GM21390 (cell line): ENCODE data around the gene HDAC4.

Experiments used
- ATAC-seq: cut with Tn5 transposase; IDR thresholded peaks from one replicate; pipeline ENCODE4 v1.9.1; 2021; ENCODE audit not compliant: unreplicated experiment

The HDAC4 gene

DNA sequence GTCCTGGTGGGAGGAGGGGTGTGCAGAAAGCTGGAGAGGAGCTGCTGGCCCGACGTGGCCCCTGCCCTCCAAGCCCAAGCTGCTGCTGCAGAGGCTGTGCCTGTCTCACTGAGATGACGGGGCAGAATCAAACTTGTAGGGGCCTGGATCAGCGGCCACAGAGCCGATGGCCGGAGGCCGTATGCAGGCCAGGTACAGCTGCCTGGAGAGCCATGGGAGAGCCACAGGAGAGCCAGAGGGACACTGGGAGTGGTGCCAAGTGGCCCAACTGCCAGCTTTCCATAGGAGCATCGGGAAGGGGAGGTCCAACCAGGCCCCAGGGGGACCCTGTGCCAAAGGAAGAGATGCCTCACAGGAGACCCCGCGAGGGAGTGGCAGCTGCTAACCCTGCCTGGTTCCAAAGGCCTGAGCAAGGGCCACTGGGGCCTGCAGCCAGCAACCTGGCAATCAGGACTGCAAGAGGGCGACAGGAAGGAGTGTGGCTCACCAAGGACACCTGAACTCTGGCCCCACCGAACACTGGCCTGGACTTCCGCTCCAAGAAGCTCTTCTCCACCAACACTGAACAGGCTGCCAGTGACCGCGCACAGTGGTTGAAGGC, 70.7 kb downstream of the HDAC4 start:
- no peak for ATAC-seq

DNA sequence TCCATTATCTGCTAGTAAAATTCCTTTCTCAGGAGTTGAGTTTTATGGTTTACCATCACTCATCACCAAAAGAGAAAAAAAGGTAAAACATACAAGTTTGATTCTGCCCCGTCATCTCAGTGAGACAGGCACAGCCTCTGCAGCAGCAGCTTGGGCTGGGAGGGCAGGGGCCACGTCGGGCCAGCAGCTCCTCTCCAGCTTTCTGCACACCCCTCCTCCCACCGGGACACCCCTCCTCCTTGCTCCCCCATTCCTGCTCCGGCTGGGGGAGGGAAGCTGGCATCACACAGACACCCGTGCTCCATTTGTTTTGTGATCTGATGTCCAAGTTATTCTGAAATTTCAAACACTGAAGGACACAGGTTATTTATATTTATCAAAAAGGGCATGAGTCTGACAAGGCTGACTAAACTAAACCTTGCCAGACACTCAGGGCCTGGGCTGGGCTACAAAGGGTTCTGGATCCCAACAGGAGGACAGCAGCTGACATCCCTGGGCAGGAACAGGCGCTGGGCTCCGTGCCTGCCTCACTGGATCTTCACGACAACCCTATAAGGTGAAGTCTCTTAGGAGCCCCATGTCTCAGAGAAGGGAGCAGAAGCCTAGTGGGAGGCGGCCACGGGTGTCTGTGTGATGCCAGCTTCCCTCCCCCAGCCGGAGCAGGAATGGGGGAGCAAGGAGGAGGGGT, 71.4 kb downstream of the HDAC4 start:
- ATAC-seq = no peak

DNA sequence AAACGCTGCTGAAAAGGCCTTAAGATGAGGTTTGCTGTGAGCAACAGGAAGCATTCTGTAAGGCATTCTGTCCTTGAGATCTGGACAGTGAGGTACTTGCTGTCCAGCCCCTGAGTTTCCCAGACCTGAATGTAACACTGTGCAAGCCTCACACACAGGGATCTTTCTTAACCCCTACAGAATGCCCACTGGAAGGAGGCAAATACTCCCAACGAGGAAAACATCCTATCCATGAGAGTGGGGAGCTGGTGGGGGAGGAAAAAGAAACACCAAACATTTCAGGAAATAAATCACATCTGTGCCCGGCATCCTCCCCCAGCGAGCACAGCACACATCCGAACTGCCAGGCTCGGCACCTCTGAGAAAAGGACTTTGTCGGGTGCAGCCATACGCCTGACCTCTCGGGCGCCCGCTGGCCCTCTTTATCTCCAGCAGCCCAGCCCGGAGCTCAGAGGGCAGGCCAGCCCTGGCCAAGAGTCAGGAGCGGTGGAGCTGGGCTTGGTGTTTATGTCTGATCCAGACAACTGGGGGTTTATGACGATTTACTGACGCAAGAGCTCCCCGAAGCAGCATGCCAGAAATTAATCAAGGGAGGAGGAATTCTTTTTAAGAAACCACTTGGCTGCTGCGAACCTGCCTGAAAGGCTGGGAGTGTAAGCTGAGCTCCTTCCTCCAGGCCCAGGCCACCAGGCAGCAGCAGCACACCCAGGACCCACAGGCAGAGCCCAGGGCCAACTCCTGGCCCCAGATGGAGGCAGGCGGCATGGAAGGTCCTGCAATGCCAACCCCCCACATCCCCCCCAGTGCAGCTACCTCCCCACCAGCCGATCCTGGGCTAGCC, 72.2 kb downstream of the HDAC4 start:
- ATAC-seq = no peak

DNA sequence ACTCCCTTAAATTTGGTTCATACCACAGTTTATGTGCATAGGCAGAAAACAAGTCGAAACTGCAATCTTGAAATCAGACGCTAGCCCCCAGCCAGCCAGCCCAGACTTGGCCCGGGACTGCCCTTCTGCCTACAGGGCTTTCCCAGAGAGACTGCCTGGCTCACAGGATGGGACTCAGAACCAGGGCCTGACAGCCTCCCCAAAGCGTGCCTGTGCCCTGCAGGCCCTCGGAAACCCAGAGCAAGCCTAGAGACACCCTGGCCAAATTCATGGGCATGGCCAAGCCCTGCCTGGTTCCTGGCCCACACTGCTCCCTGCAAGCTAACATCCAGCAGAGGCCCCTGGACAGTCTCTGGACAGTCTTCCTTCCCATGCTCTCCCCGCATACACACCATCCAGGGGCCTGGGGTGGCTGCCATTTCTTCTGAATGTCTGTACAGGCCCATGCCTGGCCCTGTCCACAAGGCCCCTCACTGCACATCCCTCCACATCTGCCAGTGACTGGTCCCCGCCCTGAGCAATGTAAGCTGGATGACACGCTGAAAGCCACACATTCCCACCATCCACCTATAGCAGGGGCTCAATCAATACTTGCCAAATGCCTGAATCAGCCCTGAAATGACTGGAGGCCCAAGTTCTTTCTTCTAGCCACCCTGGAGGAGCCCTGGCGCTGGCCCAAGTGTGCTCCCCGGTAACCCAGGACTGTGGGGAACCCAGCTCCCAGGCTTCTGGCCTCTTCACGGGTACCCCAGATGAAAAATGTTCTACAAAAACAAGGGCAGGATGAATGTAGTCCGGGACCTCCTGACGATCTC, 73.1 kb downstream of the HDAC4 start:
- no peak for ATAC-seq

DNA sequence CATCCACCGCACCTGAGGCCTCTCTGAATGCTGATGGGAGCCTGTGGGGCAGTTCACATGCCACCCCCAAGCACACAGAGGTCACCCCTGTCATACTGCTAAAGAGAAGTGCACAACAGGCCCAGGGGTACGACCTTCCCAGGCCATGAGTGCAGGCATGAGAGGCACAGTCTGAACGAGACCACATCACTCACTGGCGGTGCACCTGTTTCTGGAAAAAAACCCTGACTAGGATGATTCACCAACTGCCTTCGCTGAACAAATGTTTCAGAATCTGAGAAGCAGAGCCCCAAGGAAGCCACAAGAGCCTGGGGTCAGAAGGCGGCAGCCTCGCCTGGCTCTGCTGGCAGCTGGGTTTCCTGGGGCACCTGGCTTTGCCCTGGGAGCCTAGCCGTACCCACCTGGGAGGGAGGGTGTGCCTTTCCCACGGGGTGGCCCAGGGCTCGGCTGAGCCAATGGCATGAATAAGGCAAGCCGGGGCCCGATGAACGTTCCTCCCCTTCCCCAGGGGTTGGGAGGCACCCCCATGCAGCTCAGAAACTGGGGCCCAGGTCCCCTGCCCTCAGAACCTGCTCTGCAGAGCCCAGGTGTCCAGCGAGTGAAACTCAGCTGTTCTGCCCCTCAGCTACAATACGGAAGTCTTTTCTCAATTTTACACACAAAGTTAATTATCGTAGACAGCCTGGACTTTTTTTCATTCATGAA, 73.8 kb downstream of the HDAC4 start:
- ATAC-seq = no peak

DNA sequence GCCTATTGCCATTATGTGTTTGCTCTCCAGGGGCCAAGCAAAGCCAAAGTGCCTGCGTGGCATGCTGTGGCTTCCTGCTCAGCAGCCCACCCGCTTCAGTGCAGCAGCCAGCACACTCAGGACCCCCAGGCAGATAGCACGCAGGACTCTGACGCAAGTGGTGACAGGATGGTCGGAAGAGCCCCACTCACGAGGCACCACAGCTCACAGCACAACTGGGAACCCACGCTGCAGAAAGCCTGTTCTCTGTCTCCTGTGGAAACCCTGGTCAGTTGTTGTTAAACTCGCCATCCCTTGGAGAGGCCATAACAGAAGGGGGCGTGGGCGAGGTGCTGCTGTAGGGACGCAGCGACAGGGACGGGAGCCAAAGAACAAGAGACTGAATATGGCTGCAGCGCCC, 76.4 kb downstream of the HDAC4 start:
- no peak for ATAC-seq

DNA sequence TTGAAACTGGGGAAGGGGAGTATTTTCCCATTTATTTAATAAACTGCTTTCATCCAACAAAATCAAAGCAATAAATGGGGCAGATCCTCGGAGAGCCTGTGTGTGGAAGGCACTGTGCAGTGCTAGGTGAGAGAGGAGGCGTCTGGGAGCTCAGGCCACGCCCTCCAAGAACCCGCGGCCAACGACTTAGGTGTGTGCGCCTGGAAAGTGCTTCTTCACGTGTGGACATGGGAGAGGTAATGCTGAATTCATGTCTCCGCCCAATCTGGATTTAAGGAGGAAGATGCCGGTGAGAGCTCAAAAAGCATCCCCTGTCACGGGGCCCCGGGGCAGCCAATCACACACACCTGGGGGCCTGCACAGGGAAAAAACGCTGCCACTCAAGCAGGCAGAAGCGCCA, 77.4 kb downstream of the HDAC4 start:
- ATAC-seq = no peak

DNA sequence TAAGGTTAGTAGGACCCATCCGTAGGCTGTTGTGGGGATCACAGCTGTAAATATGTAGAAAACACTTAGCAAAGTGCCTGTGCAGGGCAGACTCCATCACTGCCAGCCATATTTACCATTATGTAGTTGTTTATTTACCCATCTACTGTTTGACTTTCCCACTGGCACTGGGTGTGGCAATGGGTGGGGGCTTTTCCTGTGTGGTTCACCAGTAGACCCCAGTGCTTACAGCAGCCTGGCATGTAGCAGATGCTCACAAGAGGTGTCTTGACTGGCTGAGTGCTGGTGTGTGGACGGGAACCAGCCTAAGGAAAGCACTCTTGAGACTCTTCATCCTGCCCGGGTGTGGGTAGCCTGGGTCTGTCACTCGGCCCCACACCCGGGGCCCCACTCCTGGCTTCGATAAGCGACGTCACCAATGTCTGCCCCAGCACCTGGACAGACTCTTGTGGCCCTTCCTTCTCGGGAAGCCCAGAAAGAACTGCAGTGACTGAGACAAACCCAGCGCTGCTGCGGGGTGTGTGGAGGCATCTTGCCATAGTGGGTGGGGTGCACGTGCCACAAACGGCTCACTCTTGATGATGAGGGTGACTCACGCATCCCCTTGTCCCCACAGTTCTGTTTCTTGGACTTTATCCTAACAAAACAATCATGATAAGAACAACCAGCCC, 78.3 kb downstream of the HDAC4 start:
- ATAC-seq = no peak

DNA sequence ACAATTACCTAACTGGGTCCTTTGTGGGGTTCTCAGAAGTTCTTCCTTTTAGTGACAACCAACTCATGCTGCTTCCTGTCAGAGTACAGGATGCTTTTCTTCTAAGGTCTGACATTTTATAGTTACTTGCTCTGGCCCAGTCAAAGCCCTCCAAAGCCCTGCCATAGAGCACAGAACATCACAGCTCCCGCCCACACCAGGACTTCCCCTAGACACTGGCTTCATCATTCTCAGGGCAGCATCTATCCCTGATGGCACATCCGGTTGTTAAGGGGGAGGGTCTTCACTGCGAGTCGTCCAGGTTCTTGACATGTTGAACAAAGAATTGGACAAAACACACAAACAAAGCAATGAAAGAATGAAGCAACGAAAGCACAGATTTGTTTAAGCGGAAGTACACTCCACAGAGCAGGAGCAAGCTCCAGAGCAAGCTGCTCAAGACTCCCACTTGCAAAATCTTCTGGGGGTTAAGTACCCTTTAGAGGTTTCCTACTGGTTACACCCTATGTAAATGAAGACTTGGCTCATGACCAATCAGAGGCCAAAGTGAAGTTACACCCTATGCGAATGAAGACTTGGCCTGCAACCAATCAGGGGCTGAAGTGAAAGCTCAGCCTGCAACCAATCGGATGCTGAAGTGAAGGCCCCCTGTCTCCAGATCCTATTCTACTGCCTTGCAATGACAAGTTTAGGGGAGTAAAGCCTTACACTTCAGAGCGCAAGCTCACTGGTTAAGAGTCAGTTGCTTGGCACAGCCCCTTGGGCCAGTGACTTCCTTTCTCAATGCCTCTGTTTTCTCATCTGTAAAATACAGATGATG, 79.0 kb downstream of the HDAC4 start:
- no peak for ATAC-seq

DNA sequence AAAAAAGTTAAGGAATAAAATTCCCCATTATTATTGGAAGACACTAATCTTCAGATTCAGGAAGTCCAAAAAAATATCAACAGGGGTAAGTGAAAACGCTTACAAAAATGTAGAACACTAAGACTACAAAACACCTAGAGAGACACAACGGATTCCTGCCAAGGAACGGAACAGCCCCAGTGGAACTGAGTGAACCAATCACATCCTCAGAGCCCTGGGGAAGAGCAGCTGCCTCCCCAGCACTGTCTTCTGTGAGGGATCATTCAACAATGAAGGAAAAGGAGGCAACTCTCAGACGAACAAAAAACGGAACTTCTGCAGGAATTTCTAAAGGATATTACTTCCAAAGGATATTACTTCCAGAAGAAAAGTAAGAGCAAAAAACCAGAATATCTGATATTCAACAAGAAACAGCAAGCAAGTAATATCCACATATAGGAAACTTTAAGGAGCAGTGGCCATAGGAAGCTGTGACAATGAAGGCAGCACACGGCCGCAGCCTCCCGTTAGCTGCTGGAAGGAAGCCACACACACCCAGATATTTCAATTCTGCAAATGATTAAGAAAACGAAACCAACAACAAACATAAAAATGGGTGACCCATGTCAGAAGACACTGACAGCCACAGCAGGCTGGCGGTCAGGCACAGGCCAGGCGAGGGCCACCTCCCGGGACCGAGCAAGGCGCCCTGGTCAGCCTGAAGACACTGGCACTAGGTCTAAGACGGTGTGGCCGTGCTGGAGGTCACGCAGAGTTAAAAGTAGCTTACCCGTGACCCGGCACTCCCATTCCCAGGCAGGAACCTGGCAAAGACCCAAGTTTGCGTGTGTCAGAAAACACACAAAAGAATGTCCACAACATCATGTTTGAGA, 81.8 kb downstream of the HDAC4 start:
- ATAC-seq = no peak

DNA sequence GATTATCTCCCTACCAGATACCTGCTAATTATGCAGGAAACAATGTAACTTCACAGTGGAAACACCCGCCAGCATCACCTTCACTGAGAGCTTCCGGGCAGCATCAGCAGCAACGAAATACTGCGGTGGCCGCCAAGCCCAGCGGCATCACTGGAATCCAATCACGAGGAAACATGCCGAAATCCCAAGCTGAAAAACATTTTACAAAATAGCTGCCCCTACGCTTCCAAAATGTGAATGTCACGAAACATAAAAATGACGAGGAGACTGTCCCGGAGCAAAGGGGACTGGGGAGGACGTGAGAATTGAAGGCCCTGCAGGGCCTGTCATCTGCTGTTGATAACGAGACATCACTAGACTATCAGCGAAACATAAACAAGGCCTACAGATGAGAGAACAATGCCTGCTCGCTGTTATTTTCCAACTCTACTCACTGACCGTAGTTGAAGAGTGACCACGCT, 82.6 kb downstream of the HDAC4 start:
- no peak for ATAC-seq

DNA sequence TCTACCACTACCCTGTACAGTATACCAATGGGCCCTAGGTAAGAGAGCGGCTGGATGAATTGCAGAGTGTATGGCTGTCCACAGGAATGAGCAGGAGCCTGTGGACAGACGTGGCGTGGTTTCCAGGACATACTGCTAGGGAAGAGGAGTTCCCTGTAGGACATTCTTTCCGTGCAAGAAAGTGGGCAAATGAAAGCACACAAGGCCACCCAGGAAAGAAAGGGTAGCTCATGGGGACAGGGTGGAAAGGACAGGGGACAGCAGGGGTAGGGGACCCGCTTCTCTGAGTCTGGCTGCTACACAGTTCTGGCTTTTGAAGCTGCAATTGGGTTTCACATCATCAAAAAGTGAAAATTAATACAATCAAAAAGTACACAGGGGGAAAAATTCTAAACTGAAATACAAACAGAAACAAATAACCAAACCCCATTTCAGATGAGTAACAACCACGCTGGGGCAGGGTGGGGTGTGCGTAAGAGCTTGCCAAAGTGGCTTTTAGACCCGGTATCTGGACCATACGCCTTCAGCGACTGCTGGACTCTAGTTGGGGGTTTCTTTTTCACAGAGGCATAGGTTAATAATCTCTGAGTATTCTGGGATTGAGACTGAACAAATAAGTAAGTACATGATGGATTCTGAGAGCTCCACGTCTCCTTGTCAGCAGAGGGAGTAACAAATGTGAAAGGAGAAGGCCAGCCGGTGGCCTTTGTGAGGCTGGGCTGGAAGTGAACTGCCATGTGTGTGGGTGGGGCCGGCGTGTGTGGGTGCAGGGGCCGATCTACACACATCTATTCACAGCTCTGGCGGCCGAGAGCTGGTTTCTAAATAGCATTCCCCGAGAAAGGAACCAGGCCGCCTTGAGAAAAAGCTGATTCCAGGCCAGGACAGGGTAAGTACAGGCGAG, 84.0 kb downstream of the HDAC4 start:
- ATAC-seq = no peak

DNA sequence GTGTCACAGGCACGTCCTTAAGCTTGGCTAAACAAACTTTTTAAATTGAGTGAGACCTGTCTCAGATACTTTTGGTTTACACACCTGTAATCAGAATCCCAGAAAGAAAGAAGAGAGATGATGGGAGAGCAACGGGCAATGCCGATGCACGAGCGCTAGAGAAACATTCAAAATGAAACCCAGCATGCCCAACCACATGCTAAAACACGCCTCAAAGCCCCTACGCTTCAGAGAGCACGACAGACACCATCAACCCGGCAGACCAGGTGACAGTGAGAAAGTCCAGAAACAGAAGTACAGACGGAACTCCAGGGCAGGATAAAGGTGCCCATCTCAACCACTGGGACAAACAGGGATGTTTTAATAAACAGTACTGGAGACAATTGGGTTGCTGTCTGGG, 85.5 kb downstream of the HDAC4 start:
- ATAC-seq = no peak

DNA sequence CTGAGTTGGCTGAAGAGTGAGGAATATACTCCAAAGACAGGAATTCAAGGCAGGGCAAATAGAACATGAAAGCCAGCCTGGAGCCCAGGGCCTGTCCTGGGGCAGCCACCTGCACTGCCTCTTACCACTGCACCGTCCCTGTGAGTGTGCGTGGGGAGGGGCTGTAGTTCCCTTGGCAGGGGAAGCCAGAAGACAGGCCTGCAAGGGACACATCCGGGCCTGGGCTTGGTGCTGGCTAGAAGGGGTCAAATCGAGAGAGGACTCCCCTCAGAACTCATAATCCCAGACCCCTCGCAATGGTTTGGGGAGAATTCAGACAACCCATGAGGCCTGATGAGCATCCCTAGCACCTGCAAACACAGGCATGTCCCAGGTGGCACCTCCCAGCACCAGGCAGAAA, 87.0 kb downstream of the HDAC4 start:
- no peak for ATAC-seq

DNA sequence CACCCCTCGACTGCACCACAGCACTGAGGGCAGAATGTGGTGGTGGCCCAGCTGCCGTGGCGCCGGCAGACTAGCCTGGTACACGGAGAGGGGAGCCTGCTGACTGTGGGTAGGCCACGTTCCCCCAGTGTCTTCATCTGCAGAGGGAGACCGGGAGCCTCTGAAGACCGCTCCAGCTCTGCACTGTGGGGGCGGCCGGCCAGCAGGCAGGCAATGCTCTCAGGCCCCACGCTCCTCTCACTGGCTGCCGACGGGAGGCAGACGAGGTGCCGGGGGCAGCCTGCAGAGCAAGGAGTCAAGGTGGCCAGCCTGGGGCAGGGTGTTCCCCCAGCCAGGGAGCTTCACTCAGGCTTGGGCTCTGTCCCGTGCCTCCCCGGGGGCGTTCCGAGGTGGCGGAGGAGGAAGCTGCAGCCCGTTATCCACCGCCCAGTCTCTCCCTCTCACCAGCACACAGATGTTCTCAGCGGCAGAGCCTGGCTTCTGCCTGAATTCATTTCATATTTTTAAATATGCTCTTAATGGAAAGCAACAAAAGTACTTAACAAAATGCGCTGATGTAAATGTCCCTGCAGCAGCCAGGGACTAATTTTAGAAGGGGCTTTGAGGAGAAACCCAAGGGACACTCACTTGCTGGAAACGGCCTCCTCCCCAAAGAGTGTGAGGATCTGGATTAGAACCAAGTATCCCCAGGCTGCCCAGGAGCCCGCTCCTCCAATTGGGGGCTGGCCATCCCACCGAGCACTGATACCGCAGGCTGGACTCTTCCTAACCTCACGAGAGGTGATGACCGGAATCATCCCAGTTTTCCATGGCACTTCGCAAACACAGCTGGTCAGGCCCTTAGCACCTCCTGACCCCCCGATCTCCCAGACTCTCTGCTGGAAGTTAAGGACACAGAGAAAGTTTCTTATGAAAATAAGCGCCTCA, 87.8 kb downstream of the HDAC4 start:
- no peak for ATAC-seq

DNA sequence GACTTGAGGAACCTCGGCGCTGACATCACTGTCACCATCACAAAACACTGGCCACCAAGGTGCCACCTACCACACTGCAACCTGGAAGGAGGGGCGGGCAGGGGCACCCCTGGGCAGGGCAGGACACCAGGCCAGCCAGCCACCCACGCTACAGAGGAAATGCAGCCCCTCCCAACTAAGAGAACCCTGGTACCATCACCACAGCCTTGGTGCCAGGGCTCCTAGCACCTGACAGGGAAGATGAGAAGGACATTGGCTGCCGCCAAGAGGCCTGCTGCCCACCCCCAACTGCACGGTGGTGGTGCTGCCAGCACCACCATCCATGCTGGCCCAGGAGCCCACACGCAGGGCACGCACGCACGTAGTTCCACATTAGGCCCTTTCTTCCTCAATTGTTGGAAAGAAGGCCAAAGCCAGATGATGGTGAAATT, 88.7 kb downstream of the HDAC4 start:
- no peak for ATAC-seq
